Forelimb muscle (tissue), 1 donor: ENCODE data around the gene EFNA3. TPM values are rescaled to one million over a fixed set of nuclear protein-coding genes. Genes with fewer than 3 reads are reported as not detected.

ENCODE experiments used
- DNase-seq: peaks from one replicate; pipeline ENCODE4 v3.0.0-alpha.2; 2013; ENCODE audit warnings: low read depth
- polyA plus RNA-seq: library from polyadenylated mRNA; unstranded; fragments of 120-200 nt; gene quantifications from one replicate; pipeline ENCODE4 v1.2.1, GENCODE V29; 2013; ENCODE audit not compliant: insufficient read length

EFNA3 gene
- polyA plus RNA-seq, 1 donor, result 2.1 TPM

GRCh38 chr1:155131285-155131684 is 52.6 kb downstream of the EFNA3 start:
- DNase-seq, result no peak

- no peak for DNase-seq
Observed at GRCh38 chr1:155131856-155132255, 53.2 kb downstream of the EFNA3 start.

- no peak for DNase-seq
Observed at GRCh38 chr1:155133799-155134281, 55.2 kb downstream of the EFNA3 start.

DNA sequence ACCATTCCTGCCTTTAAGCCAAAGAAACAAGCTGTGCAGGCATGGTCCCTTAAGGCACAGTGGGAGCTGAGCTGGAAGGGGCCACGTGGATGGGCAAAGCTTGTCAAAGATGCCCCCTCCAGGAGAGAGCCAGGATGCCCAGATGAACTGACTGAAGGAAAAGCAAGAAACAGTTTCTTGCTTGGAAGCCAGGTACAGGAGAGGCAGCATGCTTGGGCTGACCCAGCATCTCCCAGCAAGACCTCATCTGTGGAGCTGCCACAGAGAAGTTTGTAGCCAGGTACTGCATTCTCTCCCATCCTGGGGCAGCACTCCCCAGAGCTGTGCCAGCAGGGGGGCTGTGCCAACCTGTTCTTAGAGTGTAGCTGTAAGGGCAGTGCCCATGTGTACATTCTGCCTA is 55.7 kb downstream of the EFNA3 start:
- no peak for DNase-seq

- peak; percentile 72 for DNase-seq
Observed at GRCh38 chr1:155134880-155135414, 56.3 kb downstream of the EFNA3 start.

- peak; percentile 78 for DNase-seq
Observed at GRCh38 chr1:155135415-155136028, 56.9 kb downstream of the EFNA3 start, which contains the start of gene SLC50A1. Gene SLC50A1, plus strand, starts transcription at chr1:155135852. Its CDS starts 60 bp downstream, at chr1:155135912.

DNA sequence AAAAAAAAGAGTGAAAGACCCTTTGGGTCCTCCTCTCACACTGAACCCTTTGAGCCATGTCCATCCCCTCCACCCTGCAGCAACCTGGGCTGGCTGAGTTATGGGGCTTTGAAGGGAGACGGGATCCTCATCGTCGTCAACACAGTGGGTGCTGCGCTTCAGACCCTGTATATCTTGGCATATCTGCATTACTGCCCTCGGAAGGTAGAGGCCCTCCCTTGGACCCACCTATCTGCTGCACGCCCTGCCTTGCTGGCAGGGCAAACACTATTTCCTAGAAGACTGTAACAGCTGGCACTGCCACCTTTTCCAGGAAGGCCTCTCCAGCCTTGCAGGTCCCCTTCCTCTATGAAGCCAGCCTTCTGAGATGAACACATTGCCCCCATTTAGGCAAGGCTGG is 58.1 kb downstream of the EFNA3 start:
- no peak for DNase-seq

Other genes starting within 250 kb of the EFNA3 start
- 10.1 TPM for gene KCNN3, start 208.6 kb upstream of the EFNA3 start, polyA plus RNA-seq
- gene PMVK, start 142.1 kb upstream of the EFNA3 start, polyA plus RNA-seq, result 26.8 TPM
- 164 TPM for gene PBXIP1, start 122.7 kb upstream of the EFNA3 start, polyA plus RNA-seq
- 28.3 TPM for gene PYGO2, start 117.1 kb upstream of the EFNA3 start, polyA plus RNA-seq
- 67.4 TPM for gene SHC1, start 108.1 kb upstream of the EFNA3 start, polyA plus RNA-seq
- gene CKS1B, start 104.2 kb upstream of the EFNA3 start, polyA plus RNA-seq, result 47.6 TPM
- gene FLAD1, start 95.5 kb upstream of the EFNA3 start, polyA plus RNA-seq, result 20.6 TPM
- not detected for gene LENEP, start 85.3 kb upstream of the EFNA3 start, polyA plus RNA-seq
- gene ZBTB7B, start 76.0 kb upstream of the EFNA3 start, polyA plus RNA-seq, result 11.4 TPM
- 0.63 TPM for gene DCST2, start 45.1 kb upstream of the EFNA3 start, polyA plus RNA-seq
- gene DCST1, start 45.0 kb upstream of the EFNA3 start, polyA plus RNA-seq, result 0.09 TPM
- 57.1 TPM for gene ADAM15, start 27.5 kb upstream of the EFNA3 start, polyA plus RNA-seq
- gene EFNA4, start 15.1 kb upstream of the EFNA3 start, polyA plus RNA-seq, result 6.5 TPM
- 20.6 TPM for gene EFNA1, start 49.0 kb downstream of the EFNA3 start, polyA plus RNA-seq
- 18.6 TPM for gene SLC50A1, start 57.0 kb downstream of the EFNA3 start, polyA plus RNA-seq
- gene DPM3, start 61.7 kb downstream of the EFNA3 start, polyA plus RNA-seq, result 23.9 TPM
- gene KRTCAP2, start 94.5 kb downstream of the EFNA3 start, polyA plus RNA-seq, result 85.3 TPM
- 0.46 TPM for gene TRIM46, start 95.0 kb downstream of the EFNA3 start, polyA plus RNA-seq
- 63.0 TPM for gene THBS3, start 129.1 kb downstream of the EFNA3 start, polyA plus RNA-seq
- 16.9 TPM for gene MTX1, start 129.9 kb downstream of the EFNA3 start, polyA plus RNA-seq
- gene ENTREP3, start 176.6 kb downstream of the EFNA3 start, polyA plus RNA-seq, result 16.3 TPM
- gene SCAMP3, start 183.5 kb downstream of the EFNA3 start, polyA plus RNA-seq, result 44.4 TPM
- gene CLK2, start 194.7 kb downstream of the EFNA3 start, polyA plus RNA-seq, result 37.0 TPM
- gene HCN3, start 198.6 kb downstream of the EFNA3 start, polyA plus RNA-seq, result 4.3 TPM
- gene PKLR, start 222.6 kb downstream of the EFNA3 start, polyA plus RNA-seq, result 0.09 TPM
- gene FDPS, start 230.0 kb downstream of the EFNA3 start, polyA plus RNA-seq, result 115 TPM
- gene RUSC1, start 242.1 kb downstream of the EFNA3 start, polyA plus RNA-seq, result 27.9 TPM